K562 (cell line): ENCODE results near the gene SMG5. TPM values are rescaled to one million over a fixed set of nuclear protein-coding genes. Genes with fewer than 3 reads are reported as not detected.

Source experiments
- COPS2 ChIP-seq: fragments of 450-650 bp; conservative IDR thresholded peaks from 2 replicates; pipeline ENCODE4 v1.6.1; 2016; ENCODE audit warnings: mild to moderate bottlenecking, moderate library complexity
- CREB1 ChIP-seq, 2 experiments: sonication (generic) in 1 of 2; formaldehyde crosslinking in 1 of 2; IDR thresholded peaks; 2 replicates each; pipeline versions ENCODE4 v1.6.1 to v1.8.0; 2012 to 2022; ENCODE audit warnings: inconsistent platforms in 1 of 2, mild to moderate bottlenecking in 1 of 2, missing genetic modification reagents in 1 of 2, moderate library complexity in 1 of 2
- ETS2 ChIP-seq: IDR thresholded peaks from 2 replicates; pipeline ENCODE4 v1.6.1; 2016; ENCODE audit warnings: borderline replicate concordance, missing genetic modification characterization, mild to moderate bottlenecking, moderate library complexity, missing compliant biosample characterization; ENCODE audit not compliant: poor library complexity, severe bottlenecking
- FOXJ3 ChIP-seq: sonication (generic); formaldehyde crosslinking; IDR thresholded peaks from 2 replicates; pipeline ENCODE4 v1.4.0; 2020; ENCODE audit warnings: mild to moderate bottlenecking, missing genetic modification reagents
- GABPB1 ChIP-seq: sonication (generic); formaldehyde crosslinking; IDR thresholded peaks from 2 replicates; pipeline ENCODE4 v1.8.0; 2022; ENCODE audit warnings: mild to moderate bottlenecking, missing genetic modification reagents
- HOMEZ ChIP-seq: fragments of 250-450 bp; sonication (Bioruptor Pico); IDR thresholded peaks from 2 replicates; pipeline ENCODE4 v1.4.0; 2020; ENCODE audit warnings: mild to moderate bottlenecking, moderate library complexity
- KDM2B ChIP-seq: fragments of 250-450 bp; sonication (Bioruptor Pico); IDR thresholded peaks from 2 replicates; pipeline ENCODE4 v1.8.0; 2021; ENCODE audit warnings: mild to moderate bottlenecking, moderate library complexity
- NR1H2 ChIP-seq: sonication (generic); formaldehyde crosslinking; IDR thresholded peaks from 2 replicates; pipeline ENCODE4 v1.4.0; 2020; ENCODE audit warnings: mild to moderate bottlenecking, missing genetic modification reagents
- POLR2B ChIP-seq: fragments of 450-650 bp; IDR thresholded peaks from 2 replicates; pipeline ENCODE4 v1.6.1; 2018; ENCODE audit warnings: low read depth; ENCODE audit not compliant: partially characterized antibody
- RBM34 ChIP-seq: fragments of 200-400 bp; formaldehyde crosslinking; IDR thresholded peaks from 2 replicates; pipeline ENCODE4 v1.6.1; 2018; ENCODE audit warnings: low read length, borderline replicate concordance; ENCODE audit not compliant: insufficient read depth
- RFX1 ChIP-seq: fragments of 450-650 bp; IDR thresholded peaks from 2 replicates; pipeline ENCODE4 v1.6.1; 2016; ENCODE audit warnings: mild to moderate bottlenecking, moderate library complexity
- THAP12 ChIP-seq: fragments of 250-450 bp; sonication (Bioruptor Pico); IDR thresholded peaks from 2 replicates; pipeline ENCODE4 v1.9.0; 2021; ENCODE audit warnings: mild to moderate bottlenecking, inconsistent platforms
- ZNF124 ChIP-seq: sonication (generic); formaldehyde crosslinking; IDR thresholded peaks from 2 replicates; pipeline ENCODE4 v1.8.1; 2022; ENCODE audit warnings: missing genetic modification reagents
- ZNF263 ChIP-seq: sonication (generic); formaldehyde crosslinking; IDR thresholded peaks from 2 replicates; pipeline ENCODE4 v1.8.0; 2022; ENCODE audit warnings: mild to moderate bottlenecking, missing genetic modification reagents, borderline replicate concordance
- ZNF282 ChIP-seq: sonication (generic); formaldehyde crosslinking; IDR thresholded peaks from 2 replicates; pipeline ENCODE4 v1.8.1; 2023; ENCODE audit warnings: missing genetic modification reagents
- ZNF3 ChIP-seq: fragments of 250-450 bp; sonication (Bioruptor Pico); IDR thresholded peaks from 2 replicates; pipeline ENCODE4 v1.5.0; 2021; ENCODE audit warnings: mild to moderate bottlenecking, moderate library complexity
- polyA plus RNA-seq, 8 experiments: library from polyadenylated mRNA; depleted of rRNA in 4 of 8; stranded (reverse) in 5 of 8; unstranded in 3 of 8; fragments of >200 nt; fragmentation: Nextera tagmentation in 2 of 8; fragmentation: Illumina TruSeq in 1 of 8; extraction: Ambion mirVana in 2 of 8; extraction: Trizol in 1 of 8; gene quantifications; 2 replicates each; pipeline versions ENCODE4 v1.2.1 to v1.2.3, GENCODE V29; 2011 to 2014; ENCODE audit warnings: inconsistent platforms in 1 of 8, missing spikeins in 1 of 8
- total RNA-seq, 7 experiments: library from RNA; depleted of rRNA in 6 of 7; stranded (reverse); fragments of >200 nt in 6 of 7; fragmentation: Illumina TruSeq in 2 of 7; extraction: Trizol in 2 of 7; gene quantifications; 2 replicates each; pipeline versions ENCODE4 v1.2.1 to v1.2.3, GENCODE V29; 2011 to 2021; ENCODE audit warnings: low replicate concordance in 1 of 7
- TF ChIP-seq, protein P1 (sequence below): fragments of 450-650 bp; conservative IDR thresholded peaks from 2 replicates; pipeline ENCODE4 v1.6.1; 2016; ENCODE audit warnings: missing genetic modification characterization, low read depth, mild to moderate bottlenecking, control low read depth, missing compliant biosample characterization

The SMG5 gene
- total and polyA plus RNA-seq, 9 of the 15 experiments (the other 6 are each of a cell fraction or from before 2014, with no cell fraction given): 1.4 to 85.9 (median 53.0) TPM

- no peak for TF ChIP-seq COPS2
- TF ChIP-seq RFX1: no peak
- TF ChIP-seq CREB1 (IDR thresholded peaks at IDR 0.05): peak; percentile 70
- TF ChIP-seq CREB1 (CRISPR knock-in tag; IDR thresholded peaks at IDR 0.05): peak; percentile 77
- TF ChIP-seq, protein P1, sequence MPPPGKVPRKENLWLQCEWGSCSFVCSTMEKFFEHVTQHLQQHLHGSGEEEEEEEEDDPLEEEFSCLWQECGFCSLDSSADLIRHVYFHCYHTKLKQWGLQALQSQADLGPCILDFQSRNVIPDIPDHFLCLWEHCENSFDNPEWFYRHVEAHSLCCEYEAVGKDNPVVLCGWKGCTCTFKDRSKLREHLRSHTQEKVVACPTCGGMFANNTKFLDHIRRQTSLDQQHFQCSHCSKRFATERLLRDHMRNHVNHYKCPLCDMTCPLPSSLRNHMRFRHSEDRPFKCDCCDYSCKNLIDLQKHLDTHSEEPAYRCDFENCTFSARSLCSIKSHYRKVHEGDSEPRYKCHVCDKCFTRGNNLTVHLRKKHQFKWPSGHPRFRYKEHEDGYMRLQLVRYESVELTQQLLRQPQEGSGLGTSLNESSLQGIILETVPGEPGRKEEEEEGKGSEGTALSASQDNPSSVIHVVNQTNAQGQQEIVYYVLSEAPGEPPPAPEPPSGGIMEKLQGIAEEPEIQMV (tag): no peak
- no peak for TF ChIP-seq ZNF282 (CRISPR knock-in tag)
- peak; percentile 91 for TF ChIP-seq GABPB1 (CRISPR knock-in tag)
- peak; percentile 97 for TF ChIP-seq POLR2B
- TF ChIP-seq RBM34: no peak
- TF ChIP-seq ZNF124 (CRISPR knock-in tag): no peak
- TF ChIP-seq ZNF3 (CRISPR knock-in tag): no peak
- no peak for TF ChIP-seq NR1H2
- TF ChIP-seq KDM2B (CRISPR knock-in tag): no peak
- no peak for TF ChIP-seq HOMEZ (CRISPR knock-in tag)
- TF ChIP-seq FOXJ3 (CRISPR knock-in tag): no peak
- peak; percentile 82 for TF ChIP-seq THAP12 (CRISPR knock-in tag)
- TF ChIP-seq ETS2 (tag): no peak
- no peak for TF ChIP-seq ZNF263 (CRISPR knock-in tag)
These were observed at the start of gene SMG5 (continued) for GRCh38 chr1:156282479-156283222.
